Fibroblast of lung (primary cell): ENCODE results near the gene DCAF8.

Experiments used
- EZH2 ChIP-seq: IDR thresholded peaks from 2 replicates; pipeline ENCODE4 v1.5.1; 2012; ENCODE audit warnings: low read length, control low read depth, mild to moderate bottlenecking; ENCODE audit errors: missing control alignments
- TF ChIP-seq, protein P1 (sequence below), 2 donors: IDR thresholded peaks in 1 of 2; conservative IDR thresholded peaks in 1 of 2; 1 replicate in 1 of 2; 2 replicates in 1 of 2; pipeline ENCODE4 v1.5.1; 2011 to 2012; ENCODE audit warnings: low read length in 2 of 2, control low read depth in 1 of 2, inconsistent platforms in 1 of 2, low read depth in 1 of 2, mild to moderate bottlenecking in 1 of 2

DNA sequence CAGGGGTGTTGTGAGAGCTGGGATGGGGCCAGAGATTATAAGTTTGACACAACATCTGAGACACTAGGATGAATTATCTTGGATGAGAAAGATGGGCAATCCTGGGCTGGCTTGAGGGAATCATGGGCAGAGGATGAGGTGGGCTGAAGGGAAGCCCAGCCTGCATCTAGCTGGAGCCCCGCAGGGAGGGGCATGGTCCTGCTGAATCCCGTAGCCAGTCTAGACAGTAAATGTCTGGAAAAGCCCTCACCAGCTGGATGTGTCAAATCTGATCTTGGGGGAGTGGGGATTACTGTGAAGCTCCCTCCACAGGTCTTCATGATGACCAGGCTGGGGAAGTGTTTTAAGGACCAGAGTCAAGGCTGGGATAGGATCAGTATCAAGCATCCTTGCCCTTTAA lies 75.6 kb downstream of the DCAF8 start:
- TF ChIP-seq, protein P1, sequence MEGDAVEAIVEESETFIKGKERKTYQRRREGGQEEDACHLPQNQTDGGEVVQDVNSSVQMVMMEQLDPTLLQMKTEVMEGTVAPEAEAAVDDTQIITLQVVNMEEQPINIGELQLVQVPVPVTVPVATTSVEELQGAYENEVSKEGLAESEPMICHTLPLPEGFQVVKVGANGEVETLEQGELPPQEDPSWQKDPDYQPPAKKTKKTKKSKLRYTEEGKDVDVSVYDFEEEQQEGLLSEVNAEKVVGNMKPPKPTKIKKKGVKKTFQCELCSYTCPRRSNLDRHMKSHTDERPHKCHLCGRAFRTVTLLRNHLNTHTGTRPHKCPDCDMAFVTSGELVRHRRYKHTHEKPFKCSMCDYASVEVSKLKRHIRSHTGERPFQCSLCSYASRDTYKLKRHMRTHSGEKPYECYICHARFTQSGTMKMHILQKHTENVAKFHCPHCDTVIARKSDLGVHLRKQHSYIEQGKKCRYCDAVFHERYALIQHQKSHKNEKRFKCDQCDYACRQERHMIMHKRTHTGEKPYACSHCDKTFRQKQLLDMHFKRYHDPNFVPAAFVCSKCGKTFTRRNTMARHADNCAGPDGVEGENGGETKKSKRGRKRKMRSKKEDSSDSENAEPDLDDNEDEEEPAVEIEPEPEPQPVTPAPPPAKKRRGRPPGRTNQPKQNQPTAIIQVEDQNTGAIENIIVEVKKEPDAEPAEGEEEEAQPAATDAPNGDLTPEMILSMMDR (conservative IDR thresholded peaks at IDR 0.05 in 1 of 2, IDR thresholded peaks at IDR 0.05 in 1 of 2; ENCODE audit: low read depth in 1 of 2, low read length in 2 of 2) = no peak
- no peak for TF ChIP-seq EZH2
